RWPE2 (cell line): ENCODE data around the gene LEPR.

Experiments used
- ATAC-seq: fragments of 200-7000 bp; cut with Tn5 transposase; 3 replicates; pipeline ENCODE4 v1.9.1; 2021; ENCODE audit warnings: low read depth
- DNase-seq: peaks from one replicate; pipeline ENCODE4 v3.0.0-alpha.2; 2020; ENCODE audit warnings: low spot score
- H3K27ac ChIP-seq: fragments of 450-650 bp; 2 replicates; pipeline ENCODE4 v1.5.1; 2017; ENCODE audit warnings: mild to moderate bottlenecking; ENCODE audit not compliant: poor library complexity, severe bottlenecking
- H3K27me3 ChIP-seq: fragments of 250-450 bp; sonication (Bioruptor Pico); 2 replicates; pipeline ENCODE4 v1.5.1; 2021; ENCODE audit warnings: mild to moderate bottlenecking, moderate library complexity; ENCODE audit not compliant: insufficient read depth, poor library complexity, severe bottlenecking
- H3K36me3 ChIP-seq: fragments of 250-450 bp; sonication (Bioruptor Pico); 2 replicates; pipeline ENCODE4 v1.5.1; 2020; ENCODE audit warnings: low read depth, mild to moderate bottlenecking, moderate library complexity
- H3K4me1 ChIP-seq: fragments of 250-450 bp; sonication (Bioruptor Pico); 2 replicates; pipeline ENCODE4 v1.5.1; 2021; ENCODE audit warnings: mild to moderate bottlenecking, moderate library complexity; ENCODE audit not compliant: insufficient read depth, poor library complexity, severe bottlenecking
- H3K4me3 ChIP-seq: fragments of 250-450 bp; sonication (Bioruptor Pico); 2 replicates; pipeline ENCODE4 v1.5.1; 2021; ENCODE audit warnings: mild to moderate bottlenecking, moderate library complexity; ENCODE audit not compliant: severe bottlenecking
- H3K9me3 ChIP-seq: fragments of 250-450 bp; sonication (Bioruptor Pico); 2 replicates; pipeline ENCODE4 v1.5.1; 2021; ENCODE audit warnings: mild to moderate bottlenecking, moderate library complexity; ENCODE audit not compliant: severe bottlenecking
- CTCF ChIP-seq: fragments of 450-650 bp; IDR thresholded peaks from one replicate; pipeline ENCODE4 v1.5.1; 2017; ENCODE audit warnings: mild to moderate bottlenecking, moderate library complexity; ENCODE audit not compliant: poor library complexity, severe bottlenecking

LEPR gene

DNA sequence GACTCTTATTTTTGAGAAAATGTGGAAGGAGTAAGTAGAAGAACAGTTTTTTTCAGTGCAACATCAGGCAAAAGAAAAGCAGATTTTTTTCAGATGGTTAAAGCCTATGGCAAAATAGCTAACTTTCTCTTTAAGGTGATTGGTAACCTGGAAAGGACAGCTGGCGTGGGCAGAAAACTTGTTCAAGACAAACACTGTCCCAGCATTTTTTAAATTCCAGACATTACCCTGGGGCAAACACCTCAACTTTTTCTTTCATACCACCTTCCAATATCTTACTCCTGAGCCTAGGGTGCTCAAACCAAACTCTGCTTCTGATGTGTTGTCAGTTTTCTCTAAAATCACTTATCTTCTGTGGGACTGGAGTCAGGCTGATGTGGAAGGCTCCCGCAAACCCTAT lies 2.7 kb upstream of the LEPR start:
- no peaks in the 10 kb centered on the region for H3K9me3 ChIP-seq
- no peak overlapping the region for H3K4me3 ChIP-seq
- no peak for TF ChIP-seq CTCF
- peaks cover 31% of the 10 kb centered on the region for H3K4me1 ChIP-seq
- H3K36me3 ChIP-seq = no peaks in the 10 kb centered on the region
- ATAC-seq = peak; percentile 6; the same call in 1 of the 3 replicates
- peak overlapping the region; percentile 91 for H3K27ac ChIP-seq
- no peaks in the 10 kb centered on the region for H3K27me3 ChIP-seq
- no peak for DNase-seq

- no peak for ATAC-seq
- no peak for DNase-seq
- Histone ChIP-seq H3K36me3 (no peaks in the 10 kb centered on the region), H3K9me3 (no peaks in the 10 kb centered on the region), H3K4me1 (peaks cover 40% of the 10 kb centered on the region), H3K27me3 (no peaks in the 10 kb centered on the region), H3K27ac (peak overlapping the region; percentile 91), H3K4me3 (no peak overlapping the region)
- TF ChIP-seq CTCF = no peak
Observed at GRCh38 chr1:65418522-65419185, 1.8 kb upstream of the LEPR start.

DNA sequence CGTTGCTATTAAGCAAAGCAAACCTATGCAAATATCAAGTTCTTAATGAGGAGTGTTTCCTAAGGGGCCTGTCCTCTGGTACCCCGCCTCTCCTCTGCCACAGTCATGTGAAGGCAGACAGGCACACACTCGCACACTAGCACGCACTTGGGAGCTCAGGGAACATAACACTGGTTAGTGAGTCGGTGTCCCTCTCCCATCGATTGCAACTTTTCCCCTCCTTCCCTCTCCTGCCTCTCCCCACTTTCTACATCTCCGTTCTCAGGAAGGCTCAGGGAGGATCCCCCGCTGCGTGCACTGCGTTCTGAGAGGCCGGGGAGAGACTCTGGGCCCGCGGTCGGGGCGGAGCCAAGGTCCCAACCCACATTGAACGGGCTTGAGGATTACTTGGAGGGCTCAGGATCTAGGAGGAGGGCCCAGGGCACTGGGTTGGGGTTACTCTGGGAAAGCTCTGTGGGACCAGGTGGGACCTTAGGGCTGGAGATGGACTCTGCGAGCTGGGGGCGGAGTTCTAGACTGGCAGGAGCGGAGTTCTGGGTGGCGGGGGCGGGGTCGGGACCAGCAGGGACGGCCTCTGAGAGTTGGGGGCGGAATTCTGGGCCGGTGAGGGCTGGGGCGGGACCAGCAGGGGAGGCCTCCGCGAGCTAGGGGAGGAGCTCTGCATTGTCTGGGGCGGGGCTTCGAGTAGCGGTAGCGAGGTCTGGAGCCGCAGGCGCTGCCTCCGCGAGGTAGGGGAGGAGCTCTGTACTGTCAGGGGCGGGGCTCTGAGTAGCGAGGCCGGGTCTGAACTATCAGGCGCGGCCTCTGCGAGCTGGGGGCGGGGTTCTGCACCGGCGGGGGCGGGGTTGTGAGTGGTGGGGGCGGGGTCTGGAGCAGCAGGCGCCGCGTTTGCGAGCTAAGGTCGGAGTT lies 533 bp upstream of the LEPR start:
- peak; percentile 98 for DNase-seq
- Histone ChIP-seq H3K27ac (peak overlapping the region; percentile 91), H3K4me3 (peak overlapping the region; percentile 73), H3K36me3 (peaks cover 4% of the 10 kb centered on the region), H3K4me1 (peaks cover 53% of the 10 kb centered on the region), H3K27me3 (no peaks in the 10 kb centered on the region), H3K9me3 (no peaks in the 10 kb centered on the region)
- peak; percentile 79 for ATAC-seq
- TF ChIP-seq CTCF = no peak

DNA sequence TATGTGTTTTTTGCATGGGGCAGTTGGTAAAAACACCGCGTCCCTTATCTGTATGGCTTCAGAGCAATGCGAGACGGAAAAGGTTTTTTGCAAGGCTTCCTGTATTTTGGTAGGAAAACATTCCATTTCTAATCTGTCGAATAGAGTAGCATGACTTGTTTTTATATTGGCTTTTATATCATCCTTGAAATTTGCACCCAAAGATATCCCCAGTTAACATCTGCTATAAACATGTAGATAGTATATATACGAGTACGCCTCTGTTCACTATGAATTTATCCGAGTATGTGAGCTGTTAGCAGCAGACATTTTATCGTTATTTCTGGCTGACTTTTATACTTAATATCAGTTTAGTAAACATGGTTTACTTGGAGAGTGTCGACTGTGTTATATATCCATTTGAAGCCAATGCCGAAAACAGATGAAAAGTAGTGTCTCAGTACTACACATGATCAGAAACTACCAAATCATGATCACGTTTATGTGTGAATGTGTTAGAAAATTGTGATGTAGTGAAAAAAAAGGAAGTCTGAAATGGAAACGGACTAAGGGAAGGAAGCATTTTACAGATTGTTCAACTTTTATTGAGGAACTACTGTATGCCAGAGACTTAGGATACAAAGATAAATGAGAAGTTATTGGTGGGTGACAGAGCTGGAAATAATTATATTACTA lies 1.0 kb downstream of the LEPR start:
- no peak for ATAC-seq
- DNase-seq = no peak
- Histone ChIP-seq H3K27me3 (no peaks in the 10 kb centered on the region), H3K36me3 (peaks cover 19% of the 10 kb centered on the region), H3K9me3 (no peaks in the 10 kb centered on the region), H3K4me3 (peak overlapping the region; percentile 73), H3K27ac (peak overlapping the region; percentile 91), H3K4me1 (peaks cover 68% of the 10 kb centered on the region)
- TF ChIP-seq CTCF = no peak
